NCI-H2081 treated with DMSO at 0.1 percent for 48 hours (cell line): ENCODE results near the gene EDA.

ENCODE experiments used
- DNase-seq: peaks from one replicate; lab custom pipeline; 2025; lab: John Stamatoyannopoulos, UW

Gene EDA

GRCh38 chrX:69615779-69616456, at the start of gene EDA:
TSS of gene EDA (plus strand) at chrX:69616113.
- DNase-seq, result no peak

DNA sequence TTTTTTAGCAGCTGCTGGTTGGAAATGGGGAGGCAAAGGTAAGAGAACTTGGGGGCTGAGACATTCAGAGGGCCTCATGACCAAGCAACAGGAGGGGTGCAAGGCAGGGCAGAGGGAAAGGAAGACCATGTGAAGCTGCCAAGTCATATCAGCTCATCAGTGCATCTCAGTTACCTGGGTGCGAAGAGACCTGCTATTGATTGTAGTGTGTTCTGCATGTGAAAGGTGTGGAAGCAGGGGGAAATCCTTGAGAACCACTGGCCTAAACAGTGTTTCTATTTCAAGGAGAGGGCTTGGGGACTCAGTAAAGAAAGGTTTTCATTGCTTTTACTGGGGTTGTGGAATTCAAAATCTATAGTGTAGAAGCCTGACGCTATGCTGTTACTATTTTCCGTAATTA, 47.1 kb upstream of the EDA start:
- no peak for DNase-seq

GRCh38 chrX:69597399-69597798, 18.5 kb upstream of the EDA start:
- DNase-seq, result no peak

DNA sequence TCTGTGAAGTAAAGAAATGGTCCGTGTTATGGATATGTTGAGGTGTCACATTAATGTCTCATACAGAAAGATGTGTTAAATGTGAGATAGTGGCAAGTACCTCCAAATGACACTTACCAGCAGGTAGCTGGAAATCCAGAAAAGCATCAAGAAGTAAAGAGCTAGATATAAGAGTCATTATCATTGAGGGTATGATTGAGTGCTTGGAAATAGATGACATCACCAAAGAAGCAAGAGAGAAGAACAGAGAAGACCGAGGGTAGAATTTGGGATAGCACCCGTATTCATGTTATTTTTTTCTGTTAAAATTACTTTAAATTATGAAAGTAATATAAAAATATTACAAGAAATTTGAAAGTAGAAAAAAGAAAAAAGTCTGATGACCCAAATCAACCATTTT, 15.7 kb upstream of the EDA start:
- DNase-seq, result no peak

DNA sequence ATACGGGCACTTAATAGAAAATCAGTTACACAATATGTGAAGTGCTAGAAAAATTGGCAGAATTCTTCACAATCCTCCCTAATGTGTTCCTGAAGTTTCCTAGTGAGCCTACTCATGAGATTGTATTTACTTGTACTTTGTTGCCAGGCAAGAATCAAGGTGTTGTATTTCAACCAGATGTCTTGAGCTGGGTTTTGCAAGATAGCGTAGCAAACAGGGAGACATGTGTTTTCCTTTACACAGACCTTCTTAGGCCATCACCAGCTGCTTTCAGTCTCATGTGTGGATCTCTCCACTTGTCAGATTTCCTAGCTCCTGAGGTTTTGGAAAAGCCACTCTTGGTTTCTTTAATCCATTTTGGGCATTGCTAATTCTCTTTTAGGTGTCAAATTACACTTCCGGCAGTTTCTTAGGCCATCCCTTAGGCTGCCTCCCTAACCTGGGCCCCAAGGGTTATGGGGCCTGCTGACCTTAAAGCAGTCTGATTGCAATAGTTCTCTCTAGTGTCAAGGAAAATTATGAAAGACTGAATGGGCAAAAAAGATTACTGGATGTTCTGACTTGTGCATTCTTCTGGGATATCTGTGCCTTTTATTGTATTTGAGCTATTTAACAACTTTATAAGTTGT, 12.2 kb upstream of the EDA start:
- DNase-seq, result no peak

DNA sequence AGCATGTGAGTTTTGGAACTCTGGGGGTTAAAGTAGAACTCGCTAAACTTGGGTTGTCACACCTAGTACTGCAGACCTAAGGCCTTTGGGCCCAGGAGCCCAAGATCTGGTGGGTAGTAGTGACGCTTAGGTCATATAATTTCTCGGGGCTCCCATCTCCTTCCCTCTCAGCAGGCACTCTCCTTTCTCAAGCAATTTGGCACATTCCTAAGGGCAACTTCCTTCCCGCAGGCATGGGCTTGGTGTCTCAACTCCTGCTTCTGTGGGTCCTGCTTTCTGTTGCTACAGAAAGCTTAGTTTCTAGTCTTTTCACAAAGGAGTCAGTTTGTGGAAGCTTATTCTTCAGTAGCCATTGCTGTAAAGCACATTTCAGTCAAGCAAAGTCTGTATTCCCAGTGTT, 10.4 kb upstream of the EDA start:
- no peak for DNase-seq

GRCh38 chrX:69607616-69608015, 8.3 kb upstream of the EDA start:
- no peak for DNase-seq

DNA sequence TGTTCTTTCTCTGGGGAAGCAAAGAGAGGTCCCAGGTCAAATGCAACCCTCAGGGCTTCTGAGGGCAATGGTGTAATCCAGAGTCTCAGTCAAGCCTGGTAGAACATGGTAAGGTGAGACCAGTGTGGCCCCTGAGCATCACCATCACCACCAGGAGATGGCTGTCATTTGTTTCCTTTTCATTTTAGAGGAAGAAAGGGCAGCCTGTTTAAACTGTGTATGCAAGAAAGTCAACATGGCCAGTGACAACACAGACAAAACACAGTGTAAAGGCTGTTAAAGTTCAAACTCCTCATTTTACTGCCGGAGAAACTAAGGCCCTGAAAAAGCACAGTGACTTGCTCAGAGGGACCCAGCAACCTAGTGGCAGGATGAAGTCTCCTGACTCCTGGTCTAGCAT, 2.0 kb upstream of the EDA start:
- DNase-seq, result no peak

DNA sequence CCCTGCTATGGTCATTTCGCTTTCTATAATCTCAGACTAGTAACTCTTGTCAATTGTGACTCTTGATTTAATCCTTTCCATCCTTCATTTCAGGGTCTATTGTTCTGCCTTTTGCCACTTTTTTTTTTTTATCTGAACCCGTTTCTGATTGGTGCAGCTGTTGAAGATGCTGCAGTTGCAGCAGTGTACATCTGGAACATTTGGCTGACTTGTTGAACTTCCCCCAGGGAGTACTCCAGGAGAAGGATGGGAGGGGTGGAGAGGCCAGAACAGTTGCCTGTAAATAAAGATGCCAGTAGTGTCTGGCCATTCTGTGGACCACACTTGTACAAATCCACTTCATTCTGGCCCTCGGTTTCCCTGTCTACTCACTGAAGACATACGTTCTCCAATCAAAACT, 1.0 kb upstream of the EDA start:
- DNase-seq, result no peak

DNA sequence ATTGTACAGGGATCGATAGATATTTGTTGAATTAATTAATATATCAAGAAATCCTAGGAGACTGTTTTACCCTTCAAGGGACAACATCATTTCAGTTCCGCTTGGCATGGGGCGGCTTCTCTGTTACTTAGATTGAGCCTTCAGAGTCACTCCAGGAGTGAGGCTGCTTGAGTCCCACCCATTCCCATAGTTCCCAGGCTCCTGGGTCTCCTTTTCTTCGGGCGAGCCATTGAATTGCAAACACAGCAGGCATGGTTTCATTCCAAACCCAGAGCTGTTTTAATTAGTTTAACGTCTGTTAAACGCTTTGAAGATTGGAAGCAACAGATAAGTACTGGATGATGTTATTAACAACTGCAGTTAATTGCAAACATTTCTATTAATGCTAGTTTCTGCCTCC, 571 bp upstream of the EDA start:
- no peak for DNase-seq

- DNase-seq, result no peak
These were observed 717 bp downstream of the EDA start for GRCh38 chrX:69616457-69617203.

GRCh38 chrX:69618803-69619202, 2.9 kb downstream of the EDA start:
- no peak for DNase-seq

- DNase-seq, result no peak
These were observed 10.2 kb downstream of the EDA start for GRCh38 chrX:69626129-69626528.

DNA sequence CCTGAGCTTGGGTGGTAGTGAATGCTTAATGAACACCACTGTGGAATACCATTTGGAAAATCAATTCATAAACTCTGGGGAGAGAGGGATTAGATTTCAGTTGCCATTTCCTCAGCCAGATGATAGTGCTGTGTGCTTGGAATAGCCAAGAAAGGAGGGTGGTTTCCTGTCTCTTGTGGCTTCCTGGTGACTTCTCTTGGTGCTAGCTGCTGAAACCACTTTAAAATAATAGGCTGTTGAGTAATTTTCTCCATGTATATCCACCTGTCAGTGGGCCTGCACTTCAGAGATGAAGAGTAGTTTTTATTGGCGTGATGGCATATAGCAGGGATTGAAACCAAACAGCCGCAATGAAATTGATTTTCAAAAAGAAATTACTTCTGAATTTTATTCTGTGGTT, 11.8 kb downstream of the EDA start:
- DNase-seq, result no peak

- no peak for DNase-seq
These were observed 14.2 kb downstream of the EDA start for GRCh38 chrX:69630147-69630546.

DNA sequence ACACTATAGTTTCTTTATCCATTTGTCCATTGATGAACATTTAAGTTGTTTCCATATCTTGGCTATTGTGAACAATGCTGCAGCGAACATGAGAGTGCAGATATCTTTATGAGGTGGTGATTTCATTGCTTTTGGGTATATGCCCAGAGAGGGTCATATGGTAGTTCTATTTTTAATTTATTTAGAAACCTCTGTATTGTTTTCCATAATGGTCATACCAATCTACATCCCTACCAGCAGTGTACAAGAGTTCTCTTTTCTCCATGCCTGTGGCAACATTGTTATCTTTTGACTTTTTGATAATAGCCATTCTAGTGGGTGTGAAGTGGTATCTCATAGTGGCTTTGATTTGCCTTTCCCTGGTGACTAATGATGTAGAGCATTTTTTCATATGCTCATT, 48.8 kb downstream of the EDA start:
- DNase-seq, result no peak

GRCh38 chrX:69670001-69670555, 54.2 kb downstream of the EDA start:
- no peak for DNase-seq

- no peak for DNase-seq
These were observed 59.0 kb downstream of the EDA start for GRCh38 chrX:69674891-69675290.

- no peak for DNase-seq
These were observed 89.9 kb downstream of the EDA start for GRCh38 chrX:69705818-69706217.

DNA sequence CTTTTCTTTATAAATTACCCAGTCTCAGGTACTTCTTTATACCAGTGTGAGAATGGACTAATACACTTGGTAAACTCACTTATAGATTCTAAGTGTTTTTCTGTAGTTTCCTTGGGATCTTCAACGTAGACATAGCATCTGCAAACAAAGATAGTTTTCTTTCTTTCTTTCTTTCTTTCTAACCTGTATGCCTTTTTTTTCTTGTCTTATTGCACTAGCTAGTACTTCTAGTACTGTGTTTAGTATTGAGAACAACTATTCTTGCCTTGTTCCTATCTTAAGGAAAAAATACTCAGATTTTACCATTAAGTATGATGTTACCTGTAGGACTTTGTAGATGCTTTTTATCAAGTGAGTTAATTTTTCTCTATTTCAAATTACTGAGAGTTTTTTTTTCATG, 102.2 kb downstream of the EDA start:
- DNase-seq, result no peak

GRCh38 chrX:69724307-69724706, 108.4 kb downstream of the EDA start:
- DNase-seq, result no peak

DNA sequence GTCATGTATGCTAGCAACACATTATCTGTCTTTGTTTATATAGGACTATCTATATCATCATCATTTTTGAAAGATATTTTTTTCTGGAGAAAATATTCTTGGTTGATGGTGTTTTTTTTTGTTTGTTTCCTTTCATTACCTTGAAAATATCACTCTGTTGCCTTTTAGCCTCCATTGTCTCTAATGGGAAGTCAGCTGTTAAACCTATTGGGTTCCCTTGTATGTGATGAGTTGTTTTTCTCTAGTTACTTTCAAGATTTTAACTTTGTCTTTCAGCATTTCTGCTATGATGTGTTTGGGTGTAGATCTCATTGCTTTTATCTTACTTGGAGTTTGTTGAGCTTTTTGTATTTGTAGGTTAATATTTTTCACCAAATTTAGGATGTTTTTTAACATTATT, 124.4 kb downstream of the EDA start:
- DNase-seq, result no peak

- DNase-seq, result no peak
These were observed 125.8 kb downstream of the EDA start for GRCh38 chrX:69741721-69742120.
